ENCODE measurements around the gene PTPRD. TPM values are rescaled to one million over a fixed set of nuclear protein-coding genes. Genes with fewer than 3 reads are reported as not detected.

PTPRD gene
- total and polyA plus RNA-seq, 9 donors: 16.2 to 231 (median 85.8) TPM

DNA sequence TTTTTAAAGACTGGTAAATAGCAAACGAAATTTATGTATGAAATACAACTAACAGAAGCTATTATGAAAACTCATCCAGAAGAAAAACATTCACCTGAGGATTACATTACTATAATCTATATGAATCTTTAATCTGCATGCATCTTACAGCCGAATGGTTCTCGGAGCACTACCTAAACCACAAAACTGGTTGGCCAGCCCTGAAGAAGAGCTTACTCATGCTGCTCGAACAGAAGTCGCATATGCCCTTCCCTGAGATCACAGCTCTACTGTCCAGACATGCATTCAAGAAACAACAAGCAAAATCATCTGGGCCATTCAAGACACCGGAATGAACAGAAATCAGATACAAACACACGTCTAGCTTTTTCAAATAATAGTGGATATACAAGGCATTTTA is 1882.2 kb downstream of the PTPRD start:
- Histone ChIP-seq H3K4me1 (ENCODE audit: insufficient read depth) (peaks cover 2% of the 10 kb centered on the region), H3K36me3 (no peaks in the 10 kb centered on the region), H3K27me3 (no peaks in the 10 kb centered on the region), H3K27ac (no peak overlapping the region), H3K4me3 (no peak overlapping the region), H3K9me3 (no peaks in the 10 kb centered on the region)
- TF ChIP-seq POLR2A (IDR thresholded peaks at IDR 0.05) (no peak), EP300 (IDR thresholded peaks at IDR 0.05) (no peak)
- TF ChIP-seq, protein P1, sequence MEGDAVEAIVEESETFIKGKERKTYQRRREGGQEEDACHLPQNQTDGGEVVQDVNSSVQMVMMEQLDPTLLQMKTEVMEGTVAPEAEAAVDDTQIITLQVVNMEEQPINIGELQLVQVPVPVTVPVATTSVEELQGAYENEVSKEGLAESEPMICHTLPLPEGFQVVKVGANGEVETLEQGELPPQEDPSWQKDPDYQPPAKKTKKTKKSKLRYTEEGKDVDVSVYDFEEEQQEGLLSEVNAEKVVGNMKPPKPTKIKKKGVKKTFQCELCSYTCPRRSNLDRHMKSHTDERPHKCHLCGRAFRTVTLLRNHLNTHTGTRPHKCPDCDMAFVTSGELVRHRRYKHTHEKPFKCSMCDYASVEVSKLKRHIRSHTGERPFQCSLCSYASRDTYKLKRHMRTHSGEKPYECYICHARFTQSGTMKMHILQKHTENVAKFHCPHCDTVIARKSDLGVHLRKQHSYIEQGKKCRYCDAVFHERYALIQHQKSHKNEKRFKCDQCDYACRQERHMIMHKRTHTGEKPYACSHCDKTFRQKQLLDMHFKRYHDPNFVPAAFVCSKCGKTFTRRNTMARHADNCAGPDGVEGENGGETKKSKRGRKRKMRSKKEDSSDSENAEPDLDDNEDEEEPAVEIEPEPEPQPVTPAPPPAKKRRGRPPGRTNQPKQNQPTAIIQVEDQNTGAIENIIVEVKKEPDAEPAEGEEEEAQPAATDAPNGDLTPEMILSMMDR (IDR thresholded peaks at IDR 0.05): no peak
- 85 to 90% (median 88%) methylated on average over 7 of the region's 7 CpGs for WGBS, 3 donors
- intact Hi-C loops (cut with DNase I): no loop called here
- no peak for DNase-seq

DNA sequence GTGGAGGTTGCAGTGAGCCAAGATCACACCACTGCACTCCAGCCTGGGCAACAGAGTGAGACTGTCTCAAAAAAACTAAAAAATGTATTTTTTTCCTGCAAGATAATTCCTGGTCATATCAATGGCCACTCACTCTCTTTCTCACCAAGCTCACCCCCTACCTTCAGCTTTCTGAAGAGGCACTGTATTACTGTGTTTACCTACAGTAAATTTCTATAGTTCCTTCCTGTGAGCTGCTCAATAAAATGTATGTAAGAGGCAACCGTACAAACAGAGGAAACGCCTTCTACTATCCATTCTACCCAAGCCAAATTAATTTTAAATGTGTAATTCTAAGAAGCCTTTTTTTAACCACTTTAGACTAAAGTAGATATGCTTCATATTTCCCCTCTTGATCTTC is 1883.9 kb downstream of the PTPRD start:
- H3K4me3 ChIP-seq: no peak overlapping the region
- intact Hi-C loops (cut with DNase I): no loop called here
- no peak for DNase-seq
- TF ChIP-seq EP300 (IDR thresholded peaks at IDR 0.05): no peak
- TF ChIP-seq POLR2A (IDR thresholded peaks at IDR 0.05): no peak
- H3K36me3 ChIP-seq: no peaks in the 10 kb centered on the region
- H3K9me3 ChIP-seq: no peaks in the 10 kb centered on the region
- WGBS, 3 donors: 91 to 95% (median 94%) methylated on average over 2 of the region's 2 CpGs
- peaks cover 2% of the 10 kb centered on the region for H3K4me1 ChIP-seq (ENCODE audit: insufficient read depth)
- H3K27ac ChIP-seq: no peak overlapping the region
- H3K27me3 ChIP-seq: no peaks in the 10 kb centered on the region

DNA sequence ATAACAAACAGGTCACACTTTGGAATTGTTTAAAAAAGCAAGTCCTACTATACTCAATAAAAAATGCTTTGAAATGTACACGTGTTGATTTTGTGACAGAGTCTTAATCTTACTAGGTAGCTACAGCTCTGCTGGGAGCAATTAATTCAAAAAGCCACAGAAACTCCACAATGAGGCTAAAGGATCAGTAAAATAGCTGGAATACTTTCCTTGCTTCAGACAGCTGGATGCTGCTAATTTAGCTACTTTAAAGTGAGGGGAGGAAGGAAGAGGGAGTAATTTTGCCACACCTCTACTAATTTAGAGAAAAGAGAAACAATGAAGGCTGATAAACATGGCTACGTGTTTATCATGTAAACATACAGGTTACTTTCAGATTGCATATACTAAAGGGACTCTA is 1885.6 kb downstream of the PTPRD start:
- Histone ChIP-seq H3K4me1 (ENCODE audit: insufficient read depth) (no peaks in the 10 kb centered on the region), H3K9me3 (no peaks in the 10 kb centered on the region), H3K27me3 (no peaks in the 10 kb centered on the region), H3K36me3 (no peaks in the 10 kb centered on the region), H3K4me3 (no peak overlapping the region), H3K27ac (no peak overlapping the region)
- 30 to 36% (median 33%) methylated on average over 2 of the region's 2 CpGs for WGBS, 3 donors
- DNase-seq: no peak
- TF ChIP-seq EP300 (IDR thresholded peaks at IDR 0.05) (no peak), POLR2A (IDR thresholded peaks at IDR 0.05) (no peak)
- TF ChIP-seq, protein P1 (IDR thresholded peaks at IDR 0.05): no peak
- intact Hi-C loops (cut with DNase I): no loop called here

DNA sequence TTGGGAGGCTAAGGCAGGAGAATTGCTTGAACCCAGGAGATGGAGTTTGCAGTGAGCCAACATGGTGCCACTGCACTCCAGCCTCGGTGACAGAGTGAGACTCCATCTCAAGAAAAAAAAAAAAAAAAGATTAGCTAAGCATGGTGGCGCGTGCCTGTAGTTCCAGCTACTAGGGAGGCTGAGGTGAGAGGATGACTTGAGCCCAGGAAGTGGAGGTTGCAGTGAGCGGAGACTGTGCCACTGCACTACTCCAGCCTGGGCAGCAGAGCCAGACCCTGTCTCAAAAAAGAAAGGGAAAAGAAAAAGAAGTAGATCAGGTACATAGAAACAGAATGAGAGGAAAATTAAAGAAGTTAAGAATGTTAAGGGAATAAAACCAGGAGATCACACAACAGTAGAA is 1886.1 kb downstream of the PTPRD start:
- H3K4me1 ChIP-seq (ENCODE audit: insufficient read depth): no peaks in the 10 kb centered on the region
- no peak overlapping the region for H3K4me3 ChIP-seq
- TF ChIP-seq, protein P1 (IDR thresholded peaks at IDR 0.05): no peak
- 97 to 98% (median 97%) methylated on average over 4 of the region's 4 CpGs for WGBS, 3 donors
- intact Hi-C loops (cut with DNase I): no loop called here
- no peak for DNase-seq
- no peaks in the 10 kb centered on the region for H3K9me3 ChIP-seq
- H3K27me3 ChIP-seq: no peaks in the 10 kb centered on the region
- H3K27ac ChIP-seq: no peak overlapping the region
- H3K36me3 ChIP-seq: no peaks in the 10 kb centered on the region

DNA sequence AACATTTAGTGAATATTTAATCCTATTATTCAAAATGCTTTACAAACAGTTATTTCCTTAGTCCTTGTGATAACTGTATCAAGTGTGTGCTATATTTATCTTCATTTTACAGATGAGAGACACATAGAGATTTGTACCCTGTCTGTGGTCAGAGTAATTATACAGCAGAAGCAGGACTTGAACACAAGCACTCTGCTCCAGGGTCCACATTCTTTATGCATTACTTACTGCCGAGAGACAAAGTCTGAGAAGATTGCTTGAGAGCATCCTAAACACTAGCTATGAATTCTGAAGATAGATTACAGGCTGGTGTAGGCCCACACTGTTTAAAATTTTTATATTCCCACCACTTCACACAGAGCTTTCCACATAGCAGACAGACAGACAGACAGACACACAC is 1887.2 kb downstream of the PTPRD start:
- Histone ChIP-seq H3K27me3 (no peaks in the 10 kb centered on the region), H3K4me3 (no peak overlapping the region), H3K27ac (no peak overlapping the region), H3K9me3 (no peaks in the 10 kb centered on the region), H3K4me1 (ENCODE audit: insufficient read depth) (no peaks in the 10 kb centered on the region), H3K36me3 (no peaks in the 10 kb centered on the region)
- no peak for DNase-seq
- 0 to 76% (median 55%) methylated on average over 1 of the region's 1 CpG for WGBS, 3 donors
- TF ChIP-seq EP300 (IDR thresholded peaks at IDR 0.05): no peak
- no peak for TF ChIP-seq POLR2A (IDR thresholded peaks at IDR 0.05)
- TF ChIP-seq, protein P1 (IDR thresholded peaks at IDR 0.05): no peak
- intact Hi-C loops (cut with DNase I): no loop called here

All from ovary (tissue), 9 donors.